Activated CD4-positive, alpha-beta T cell treated with anti-CD3 and anti-CD28 coated beads for 24 hours (primary cell): ENCODE measurements around the gene ZNF283.
"Not testable (repeated sequence)": the region's sequence is repeated elsewhere in the genome, so short reads cannot be mapped to it uniquely, and the experiment has no call there.

Experiments used
- DNase-seq, 2 donors: peaks; one replicate each; pipeline ENCODE4 v3.0.0-alpha.2; 2020; ENCODE audit warnings: low read depth in 2 of 2

Gene ZNF283

DNA sequence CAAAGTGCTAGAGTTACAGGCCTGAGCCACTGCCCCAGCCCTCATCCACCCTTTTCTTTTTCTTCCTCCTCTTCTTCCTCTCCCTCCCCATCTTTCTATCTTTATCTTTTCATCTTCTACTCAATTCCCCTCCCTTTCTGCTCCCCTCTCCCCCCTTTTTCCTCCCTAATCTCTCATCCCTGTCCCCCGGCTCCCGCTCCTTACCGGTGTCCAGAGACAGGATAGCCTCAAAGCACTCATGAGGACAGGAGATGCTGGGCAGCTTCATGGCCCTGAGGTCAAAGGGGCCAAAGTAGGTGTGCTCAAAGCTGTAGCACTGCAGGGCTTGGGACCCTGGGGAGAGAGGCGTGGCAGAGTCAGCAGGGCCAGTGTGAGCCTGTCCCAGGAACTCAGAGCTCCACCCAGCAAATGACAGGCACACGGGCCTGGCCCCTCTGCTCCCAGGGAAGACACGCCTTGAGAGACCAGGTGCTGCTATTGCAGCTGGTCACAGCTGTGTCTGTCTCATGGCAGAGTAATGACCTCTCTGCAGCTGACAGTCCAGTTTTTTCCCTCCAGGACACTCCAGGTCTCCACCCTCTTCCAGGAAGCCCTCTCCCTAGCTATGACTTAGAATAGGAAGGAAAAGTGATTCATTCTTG is 27.5 kb upstream of the ZNF283 start:
- no peak for DNase-seq

DNA sequence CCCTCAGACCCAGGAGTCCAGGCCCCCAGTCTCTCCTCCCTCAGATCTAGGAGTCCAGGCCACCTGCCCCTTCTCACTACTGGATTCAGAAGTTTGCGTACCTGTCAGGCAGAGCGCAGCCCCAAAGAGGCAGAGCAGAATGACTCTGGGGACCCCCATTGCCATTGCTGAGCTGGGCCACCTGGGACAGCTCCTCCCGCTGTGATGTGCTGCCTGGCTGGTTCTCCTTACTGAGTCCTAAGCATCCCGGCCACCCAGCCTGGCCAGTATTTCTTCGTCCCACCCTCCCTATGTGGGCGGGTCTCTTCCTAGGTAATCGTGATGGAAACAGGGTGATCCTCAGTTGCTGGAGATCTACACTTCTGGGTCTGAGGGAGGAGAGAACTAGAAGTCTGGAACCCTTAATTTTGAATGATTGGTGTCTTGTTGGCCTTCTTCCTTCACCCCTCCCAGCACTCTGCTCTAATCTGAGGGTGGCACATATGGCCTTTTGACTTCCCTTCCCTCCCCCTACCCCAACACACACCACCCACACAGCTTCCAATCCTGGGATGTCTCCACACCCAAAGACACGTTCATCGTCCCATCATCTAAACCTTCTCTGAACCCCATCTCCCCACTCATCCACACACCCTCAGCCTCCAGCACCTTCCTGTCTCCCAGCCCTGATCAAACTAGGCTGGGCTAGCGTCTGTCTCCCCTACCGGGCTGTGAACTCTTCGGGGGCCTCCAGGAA is 24.7 kb upstream of the ZNF283 start, which contains the start of gene LYPD5:
Gene LYPD5 (minus strand): TSS at position 232 of the 736 bp plus-strand sequence. CDS start 67 bp downstream, at position 165.
- DNase-seq: no peak

DNA sequence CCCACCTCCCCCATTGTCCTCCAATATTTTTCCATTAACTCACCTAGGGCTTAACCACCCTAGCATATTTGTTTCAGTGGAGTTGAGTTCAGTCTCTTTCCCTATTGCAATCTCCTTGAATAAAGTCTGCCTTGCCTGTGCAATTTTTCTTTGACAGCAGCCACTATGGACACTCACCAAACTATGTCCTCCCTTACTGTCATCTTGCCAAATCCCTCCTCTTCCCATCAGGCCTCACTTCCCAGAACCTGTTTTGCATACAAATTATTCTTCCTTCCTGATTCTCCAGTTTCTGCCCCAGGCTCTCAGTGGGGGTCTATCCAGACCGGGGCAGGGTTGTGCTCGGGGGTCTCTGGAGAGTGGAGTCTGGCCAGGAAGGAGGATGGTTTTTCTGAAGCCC is 22.7 kb upstream of the ZNF283 start:
- no peak for DNase-seq

DNA sequence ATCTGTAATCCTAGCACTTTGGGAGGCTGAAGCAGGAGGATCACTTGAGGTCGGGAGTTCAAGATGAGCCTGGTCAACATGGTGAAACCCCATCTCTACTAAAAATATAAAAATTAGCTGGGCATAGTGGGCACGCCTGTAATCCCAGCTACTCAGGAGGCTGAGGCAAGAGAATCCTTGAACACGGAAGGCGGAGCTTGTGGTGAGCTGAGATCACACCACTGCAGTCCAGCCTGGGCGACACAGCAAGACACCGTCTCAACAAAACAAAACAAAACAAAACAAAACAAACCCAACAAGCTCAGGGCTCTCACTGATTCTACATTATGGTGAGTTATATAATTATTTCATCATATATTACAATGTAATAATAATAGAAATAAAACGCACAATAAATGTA is 20.7 kb upstream of the ZNF283 start:
- DNase-seq: not testable (repeated sequence)

DNA sequence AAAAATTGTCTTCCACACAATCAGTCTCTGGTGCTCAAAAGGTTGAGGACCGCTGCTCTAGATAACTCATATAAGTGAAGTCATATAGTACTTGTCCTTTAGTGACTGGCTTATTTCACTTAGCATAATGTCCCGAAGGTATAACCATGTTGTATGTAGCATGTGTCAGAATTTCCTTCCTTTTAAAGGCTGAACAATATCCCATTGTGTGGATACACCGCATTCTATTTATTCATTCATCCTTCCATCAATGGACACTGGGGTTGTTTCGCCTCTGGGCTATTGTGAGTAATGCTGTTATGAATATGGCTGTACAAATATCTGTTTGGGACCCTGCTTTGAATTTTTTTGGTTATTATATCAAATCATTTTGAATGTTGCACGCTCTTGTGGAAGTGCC is 20.3 kb upstream of the ZNF283 start:
- DNase-seq: no peak

DNA sequence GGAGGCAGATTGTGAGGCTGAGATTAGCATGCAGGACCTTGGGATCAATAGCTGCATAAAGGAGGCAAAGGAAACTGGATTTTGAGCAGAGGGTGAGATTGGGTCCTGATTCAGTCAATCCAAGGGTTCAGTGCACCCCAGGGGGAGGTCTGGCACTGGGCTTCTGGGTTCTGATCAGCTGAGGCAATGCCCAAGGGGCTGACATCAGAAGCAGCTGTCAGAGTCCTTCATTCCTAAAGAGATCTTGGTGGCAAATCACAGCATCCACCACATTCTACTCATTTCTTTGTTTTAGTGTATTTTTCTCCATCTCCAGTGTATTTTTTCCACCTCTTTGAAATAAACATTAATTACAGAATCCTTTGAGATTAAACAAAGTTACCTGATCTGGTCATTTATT is 19.5 kb upstream of the ZNF283 start:
- no peak for DNase-seq

DNA sequence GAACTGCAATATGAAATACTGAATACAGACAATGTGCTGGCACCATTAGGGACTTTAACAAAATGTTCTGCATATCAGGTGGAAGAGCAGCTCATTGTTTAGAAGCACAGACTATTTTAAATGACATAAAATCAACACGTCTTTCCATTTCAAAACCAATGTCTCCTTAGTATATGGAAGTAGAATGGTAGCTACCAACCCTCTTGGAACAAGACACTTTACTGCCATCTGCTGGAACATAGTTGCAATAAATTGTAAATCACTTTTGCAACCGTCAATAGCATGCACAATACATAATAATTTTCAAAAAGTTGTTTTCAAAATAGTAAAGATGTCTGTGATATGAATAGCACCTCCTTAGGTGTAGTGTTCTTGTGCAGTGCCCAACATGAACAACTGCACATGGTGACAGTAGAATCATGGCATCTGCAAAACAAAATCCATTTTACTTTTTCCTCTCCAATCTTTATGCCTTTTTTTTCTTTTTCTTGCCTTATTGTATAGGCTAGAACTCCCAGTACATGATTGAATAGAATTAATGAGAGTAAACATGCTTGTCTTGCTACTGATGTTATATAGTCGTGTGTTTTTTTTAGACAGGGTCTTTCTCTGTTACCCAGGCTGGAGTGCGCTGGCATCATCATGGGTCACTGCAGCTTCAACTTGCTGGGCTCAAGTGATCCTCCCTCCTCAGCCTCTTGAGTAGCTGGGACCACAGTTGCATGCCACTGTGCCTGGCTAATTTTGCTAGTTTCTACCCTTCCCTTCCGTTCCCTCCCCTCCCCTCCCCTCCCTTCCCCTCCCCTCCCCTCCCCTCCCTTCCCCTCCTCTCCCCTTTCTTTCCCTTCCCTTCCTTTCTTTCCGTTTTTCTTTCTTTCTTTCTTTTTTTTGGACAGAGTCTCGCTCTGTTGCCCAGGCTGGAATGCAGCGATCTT is 17.1 kb upstream of the ZNF283 start:
- no peak for DNase-seq

DNA sequence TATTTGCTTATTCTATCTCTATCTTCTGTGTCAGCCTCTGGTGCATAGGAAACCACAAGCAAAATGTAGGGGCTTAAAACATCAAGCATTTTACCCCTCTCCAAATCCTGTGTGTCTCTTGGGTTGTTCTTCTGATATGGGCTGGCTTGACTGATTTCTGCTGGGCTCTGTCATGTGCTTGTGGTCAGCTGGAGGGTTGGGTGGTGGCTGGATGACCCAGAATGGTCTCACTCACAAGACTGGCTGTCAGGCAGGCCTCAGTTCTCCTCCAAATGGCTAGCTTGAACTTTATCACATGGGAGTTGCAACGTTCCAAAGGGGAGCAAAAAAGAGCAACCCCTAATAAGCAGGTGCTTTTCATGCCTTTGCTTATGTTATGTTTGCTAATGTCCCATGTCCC is 15.3 kb upstream of the ZNF283 start:
- DNase-seq: no peak

DNA sequence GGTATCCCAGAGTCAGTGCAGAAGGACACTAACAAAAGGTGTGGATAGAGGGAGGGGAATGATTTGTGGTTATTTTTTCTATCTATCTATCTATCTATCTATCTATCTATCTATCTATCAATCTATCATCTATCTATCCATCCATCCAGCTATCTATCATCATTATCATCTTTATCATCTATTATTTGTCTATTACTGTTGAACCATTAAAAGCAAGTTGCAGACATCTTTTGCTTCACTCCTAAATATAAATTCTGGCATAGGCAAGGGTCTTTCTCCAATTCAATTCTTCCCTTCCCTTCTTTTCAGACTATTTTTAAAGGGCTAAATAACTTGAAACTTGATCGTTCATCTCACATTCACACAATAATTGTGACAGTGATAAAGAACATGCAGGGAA is 14.9 kb upstream of the ZNF283 start:
- DNase-seq: no peak

DNA sequence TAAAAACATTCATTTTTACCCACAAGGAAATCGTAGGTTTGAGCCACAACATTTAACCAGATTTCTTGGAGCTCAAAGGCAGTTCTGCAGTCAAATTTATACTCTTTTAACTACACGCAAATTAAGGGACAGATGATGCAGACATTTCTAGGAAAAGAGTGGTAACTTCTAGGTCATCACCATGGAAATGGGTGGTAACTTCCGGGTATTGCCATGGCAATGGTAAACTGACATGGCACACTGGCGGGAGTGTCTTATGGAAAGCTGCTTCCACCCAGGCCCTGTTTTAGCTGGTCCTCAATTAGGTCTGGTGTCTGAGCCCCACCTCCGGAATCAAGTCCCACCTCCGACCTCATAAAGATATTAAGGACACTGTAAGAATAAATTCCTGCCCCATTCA is 14.4 kb upstream of the ZNF283 start:
- no peak for DNase-seq

DNA sequence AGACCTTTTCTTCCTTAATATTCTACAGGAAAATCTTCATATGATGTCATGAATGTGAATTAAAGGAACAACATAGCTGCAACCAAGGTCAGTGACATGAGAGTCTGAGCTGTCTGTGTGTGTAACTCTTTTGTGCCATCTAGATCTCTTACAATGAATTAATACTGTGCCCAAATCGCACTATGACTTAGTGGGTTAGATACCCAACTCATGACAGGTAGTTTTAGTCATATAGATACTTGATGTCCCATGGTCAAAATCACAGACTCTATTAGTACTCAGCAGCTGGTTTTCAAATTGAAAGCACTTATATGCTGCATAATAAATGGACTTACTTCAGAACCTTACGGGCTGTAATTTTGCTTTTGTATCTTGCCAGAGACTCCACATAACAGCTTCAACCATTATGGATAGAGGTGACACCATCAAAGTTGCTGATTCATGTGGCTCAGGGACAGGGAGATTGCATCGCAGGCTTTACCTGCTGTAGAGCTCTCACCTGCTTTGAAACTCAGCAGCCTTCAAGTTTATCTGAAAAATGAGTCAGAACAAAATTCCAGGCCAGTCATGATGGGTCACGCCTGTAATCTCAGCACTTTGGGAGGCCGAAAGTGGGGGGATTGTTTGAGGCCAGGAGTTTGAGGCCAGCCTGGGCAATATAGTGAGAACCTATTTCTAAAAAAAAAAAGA is 12.3 kb upstream of the ZNF283 start:
- no peak for DNase-seq

DNA sequence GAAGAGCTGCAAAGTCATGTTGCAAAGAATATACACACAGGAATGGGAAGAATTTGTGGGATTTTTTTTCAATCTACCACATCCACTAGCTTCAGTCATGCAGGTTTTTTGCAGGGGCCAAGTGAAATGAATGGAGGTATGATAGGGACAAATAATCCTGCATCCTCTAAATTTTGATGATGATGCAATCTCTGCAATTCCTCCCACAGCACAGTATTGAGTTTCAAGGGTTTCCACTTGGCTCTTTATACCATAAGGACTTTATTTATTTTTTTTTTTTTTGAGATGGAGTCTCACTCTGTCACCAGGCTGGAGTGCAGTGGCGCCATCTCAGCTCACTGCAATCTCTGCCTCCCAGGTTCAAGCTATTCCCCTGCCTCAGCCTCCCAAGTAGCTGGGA is 9.7 kb upstream of the ZNF283 start:
- not testable (repeated sequence) for DNase-seq

DNA sequence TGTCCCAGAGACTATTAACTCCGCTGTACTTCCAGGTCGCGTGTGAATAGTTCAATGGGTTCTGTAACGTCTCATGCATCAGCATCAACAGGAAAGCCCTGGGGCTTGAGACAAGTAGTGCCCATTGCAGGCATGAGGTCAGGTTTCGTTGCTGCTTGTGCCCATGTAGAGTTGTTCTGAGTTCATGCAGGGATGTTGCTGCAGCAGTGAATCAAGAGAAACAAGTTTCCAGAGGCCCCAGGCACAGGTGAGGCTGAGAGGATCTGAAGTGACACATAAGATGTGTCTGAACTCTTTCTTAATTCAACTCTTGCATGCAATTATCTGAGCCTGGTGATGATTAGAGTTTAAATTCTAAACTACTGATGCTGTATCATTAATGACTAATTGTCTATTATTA is 8.6 kb upstream of the ZNF283 start:
- DNase-seq: no peak

DNA sequence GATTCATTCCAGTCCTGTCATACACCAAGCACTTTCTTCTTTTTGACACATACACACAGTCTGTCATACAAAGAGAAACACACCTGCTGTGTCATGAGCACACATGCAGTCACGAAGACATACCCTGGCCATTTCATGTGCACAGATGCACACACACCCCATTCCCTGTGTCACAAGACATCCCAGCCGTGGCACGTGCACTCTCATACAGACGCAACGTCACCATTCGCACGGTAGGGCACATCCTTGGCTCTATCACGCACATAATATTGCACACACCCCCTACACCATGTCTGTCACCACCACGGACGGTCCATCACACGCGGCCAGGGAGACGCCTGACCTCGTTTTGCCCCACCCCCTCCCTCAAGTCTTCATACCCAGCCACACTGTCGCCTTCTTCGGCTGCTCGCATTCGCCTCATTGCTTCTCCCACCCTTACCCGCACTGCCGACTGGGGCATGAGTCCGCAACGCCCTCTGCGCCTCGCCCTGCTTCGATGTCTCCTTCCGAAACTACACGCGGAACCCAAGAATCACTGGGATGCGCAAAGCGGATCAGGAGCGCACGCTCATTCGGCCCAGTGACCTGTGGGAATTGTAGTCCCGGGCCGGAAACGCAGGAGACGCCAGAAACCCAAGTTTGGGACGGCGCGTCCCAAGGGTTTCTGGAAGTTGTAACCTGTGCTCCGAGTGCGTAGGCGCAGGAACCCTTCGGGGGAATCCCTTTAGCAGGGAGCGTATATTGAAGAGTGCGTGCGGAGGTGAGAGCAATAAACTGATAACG is 6.8 kb upstream of the ZNF283 start:
- DNase-seq: peak; percentile 7 to 19

DNA sequence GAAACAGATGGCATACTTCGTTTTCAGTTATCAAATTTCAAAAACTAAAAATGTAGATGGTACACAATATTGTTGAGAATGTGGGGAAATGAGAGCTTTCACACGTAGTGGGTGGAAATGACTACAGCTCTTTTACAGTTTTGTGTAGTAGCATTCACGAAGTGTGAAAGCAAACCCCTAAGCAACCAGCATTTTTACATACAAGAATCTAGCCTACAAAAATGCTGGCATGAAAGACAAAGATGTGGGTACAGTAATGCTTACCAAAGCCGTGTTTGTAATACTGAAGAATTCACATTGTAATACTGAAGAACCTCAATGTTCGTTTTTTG is 6.3 kb upstream of the ZNF283 start:
- no peak for DNase-seq

DNA sequence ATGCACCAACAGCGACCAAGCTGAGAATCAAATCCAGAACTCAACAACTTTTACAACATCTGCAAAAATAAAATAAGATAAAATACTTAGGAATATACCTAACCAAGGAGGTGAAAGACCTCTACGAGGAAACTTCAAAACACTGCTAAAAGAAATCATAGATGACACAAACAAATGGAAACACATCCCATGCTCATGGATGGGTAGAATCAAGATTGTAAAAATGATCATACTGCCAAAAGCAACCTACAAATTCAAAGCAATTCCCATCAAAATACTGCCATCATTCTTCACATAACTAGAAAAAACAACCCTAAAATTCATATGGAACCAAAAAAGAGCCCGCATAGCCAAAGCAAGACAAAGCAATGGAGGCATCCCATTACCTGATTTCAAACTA is 3.3 kb upstream of the ZNF283 start:
- DNase-seq: not testable (repeated sequence)

DNA sequence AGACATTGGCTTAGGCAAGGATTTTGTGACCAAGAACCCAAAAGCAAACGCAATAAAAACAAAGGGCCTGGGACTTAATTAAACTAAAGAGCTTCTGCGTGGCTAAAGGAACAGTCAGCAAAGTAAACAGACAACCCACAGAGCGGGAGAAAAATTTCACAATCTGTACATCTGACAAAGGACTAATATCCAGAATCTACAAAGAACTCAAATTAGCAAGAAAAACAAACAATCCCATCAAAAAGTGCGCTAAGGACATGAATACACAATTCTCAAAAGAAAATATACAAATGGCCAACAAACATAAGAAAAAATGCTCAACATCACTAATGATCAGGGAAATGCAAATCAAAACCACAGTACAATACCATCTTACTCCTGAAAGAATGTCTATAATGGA is 2.5 kb upstream of the ZNF283 start:
- DNase-seq: not testable (repeated sequence)

DNA sequence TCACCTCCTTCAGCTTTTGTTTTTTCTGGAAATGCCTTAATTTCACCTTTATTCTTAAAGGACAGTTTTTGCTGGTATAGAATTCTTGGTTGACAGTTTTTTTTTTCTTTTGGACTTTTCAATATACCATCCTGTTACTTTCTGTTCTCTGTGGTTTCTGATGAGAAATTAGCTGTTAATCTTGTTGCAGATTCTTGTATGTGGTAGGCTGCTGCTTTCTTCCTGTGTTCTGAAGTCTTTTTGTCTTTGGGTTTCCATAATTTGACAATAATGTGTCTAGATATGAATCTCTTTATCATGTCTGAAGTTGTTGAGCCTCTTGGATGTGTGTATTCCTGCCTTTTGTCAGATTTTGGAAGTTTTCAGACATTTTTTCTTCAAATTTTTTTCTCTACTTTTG is 12.0 kb downstream of the ZNF283 start:
- DNase-seq: no peak

DNA sequence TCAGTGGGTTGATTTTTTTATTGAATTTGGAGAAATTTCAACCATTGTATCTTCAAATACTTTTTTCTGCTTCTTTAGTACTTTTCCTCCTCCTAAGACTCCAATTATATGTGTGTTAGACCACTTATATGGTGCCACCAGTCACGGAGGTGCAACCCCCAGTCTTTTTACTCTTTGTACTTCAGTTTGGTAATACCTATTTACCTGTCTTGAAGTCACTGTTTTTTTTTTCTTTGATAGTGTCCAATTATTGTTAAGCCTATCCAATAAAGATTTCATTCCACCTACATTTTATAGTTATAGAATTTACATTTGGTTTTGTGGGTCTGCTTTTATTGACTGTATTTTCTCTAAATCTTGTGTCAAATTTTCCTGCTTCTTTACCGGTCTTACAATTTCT is 14.9 kb downstream of the ZNF283 start:
- no peak for DNase-seq

DNA sequence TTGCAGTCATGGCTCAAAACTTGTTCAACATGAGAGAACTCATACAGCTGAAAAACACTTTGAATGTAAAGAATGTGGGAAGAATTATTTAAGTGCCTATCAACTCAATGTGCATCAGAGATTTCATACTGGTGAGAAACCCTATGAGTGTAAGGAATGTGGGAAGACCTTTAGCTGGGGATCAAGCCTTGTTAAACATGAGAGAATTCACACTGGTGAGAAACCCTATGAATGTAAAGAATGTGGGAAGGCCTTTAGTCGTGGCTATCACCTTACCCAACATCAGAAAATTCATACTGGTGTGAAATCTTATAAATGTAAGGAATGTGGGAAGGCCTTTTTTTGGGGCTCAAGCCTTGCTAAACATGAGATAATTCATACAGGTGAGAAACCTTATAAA is 20.1 kb downstream of the ZNF283 start:
- DNase-seq: no peak

DNA sequence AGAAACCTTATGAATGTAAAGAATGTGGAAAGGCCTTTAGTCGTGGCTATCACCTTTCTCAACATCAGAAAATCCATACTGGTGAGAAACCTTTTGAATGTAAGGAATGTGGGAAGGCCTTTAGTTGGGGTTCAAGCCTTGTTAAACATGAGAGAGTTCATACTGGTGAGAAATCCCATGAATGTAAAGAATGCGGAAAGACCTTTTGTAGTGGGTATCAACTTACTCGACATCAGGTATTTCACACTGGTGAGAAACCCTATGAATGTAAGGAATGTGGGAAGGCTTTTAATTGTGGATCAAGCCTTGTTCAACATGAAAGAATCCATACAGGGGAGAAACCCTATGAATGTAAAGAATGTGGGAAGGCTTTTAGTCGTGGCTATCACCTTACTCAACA is 20.8 kb downstream of the ZNF283 start:
- DNase-seq: no peak
